CD4-positive, alpha-beta T cell treated with Interleukin-6 at 100 ng/mL for 8 hours (primary cell): Measurements from ENCODE around the gene ASXL2.
"Not testable (repeated sequence)": the region's sequence is repeated elsewhere in the genome, so short reads cannot be mapped to it uniquely, and the experiment has no call there.

Experiments
- DNase-seq: peaks from one replicate; pipeline ENCODE4 v3.0.0-alpha.2; 2020; ENCODE audit warnings: mixed read lengths, low spot score

Gene ASXL2

DNA sequence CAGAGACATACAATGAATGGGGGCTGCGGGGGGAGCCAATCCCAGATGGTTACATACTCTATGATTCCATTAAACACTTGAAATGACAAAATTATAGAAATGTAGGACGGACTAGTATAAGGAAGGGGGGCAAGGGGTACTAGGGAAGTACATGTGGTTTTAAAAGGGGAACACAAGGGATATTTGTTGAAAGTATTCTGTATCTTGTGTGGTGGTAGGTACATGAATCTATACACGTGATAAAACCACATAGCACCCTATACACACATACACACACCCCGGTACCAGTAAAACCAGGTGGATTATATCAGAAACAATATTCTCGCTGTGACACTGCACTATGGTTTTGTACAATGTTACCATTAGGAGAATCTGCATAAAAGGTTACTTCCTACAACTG, 45.4 kb downstream of the ASXL2 start:
- DNase-seq = no peak

DNA sequence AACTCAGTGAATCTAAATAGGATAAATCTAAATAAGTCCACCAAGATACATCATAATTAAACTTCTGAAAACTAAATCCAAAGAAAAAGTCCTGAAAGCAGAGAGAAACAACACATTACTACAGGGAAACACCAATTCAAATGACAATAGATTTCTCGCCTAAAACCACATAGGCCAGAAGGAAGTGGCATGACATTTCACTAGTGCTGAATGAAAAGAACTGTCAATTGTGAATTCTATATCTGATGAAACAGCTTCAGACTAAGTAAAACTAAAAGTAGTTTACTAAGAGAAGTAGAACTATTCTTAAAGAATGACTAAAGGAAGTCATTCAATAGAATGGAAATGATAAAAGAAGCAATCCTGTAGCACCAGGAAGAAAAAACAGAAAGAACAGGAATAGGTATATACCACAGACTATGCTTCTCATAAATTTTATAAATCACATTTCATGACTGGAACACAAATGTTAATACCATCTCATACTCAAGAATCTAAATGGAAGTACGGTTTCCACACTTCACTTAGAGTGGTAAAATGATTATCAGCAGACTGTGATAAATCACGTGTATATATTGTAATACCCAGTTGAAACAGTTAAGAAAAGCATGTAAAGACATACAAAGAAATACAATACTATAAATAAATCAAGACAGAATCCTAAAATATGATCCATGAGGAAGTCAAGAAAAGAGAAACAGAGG, 46.4 kb downstream of the ASXL2 start:
- no peak for DNase-seq

DNA sequence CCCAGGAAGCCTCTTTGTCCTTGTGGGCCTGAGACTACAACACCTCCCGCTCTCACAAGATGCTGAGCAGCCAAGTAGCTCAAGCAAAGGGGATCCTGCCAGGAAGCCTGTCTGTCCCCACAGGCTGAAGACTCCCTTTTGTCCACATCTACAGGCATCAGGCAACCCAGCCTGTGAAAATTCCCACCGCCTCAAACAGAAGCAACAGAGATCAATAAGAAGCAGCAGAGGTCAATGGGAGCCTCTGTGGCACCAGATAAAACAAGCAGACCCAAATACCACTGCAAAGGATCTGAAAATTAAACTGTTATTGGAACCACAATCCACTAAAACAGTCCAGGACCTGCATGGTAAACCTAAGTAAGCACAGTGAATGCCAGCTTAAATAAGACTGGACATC, 48.5 kb downstream of the ASXL2 start:
- DNase-seq = no peak

DNA sequence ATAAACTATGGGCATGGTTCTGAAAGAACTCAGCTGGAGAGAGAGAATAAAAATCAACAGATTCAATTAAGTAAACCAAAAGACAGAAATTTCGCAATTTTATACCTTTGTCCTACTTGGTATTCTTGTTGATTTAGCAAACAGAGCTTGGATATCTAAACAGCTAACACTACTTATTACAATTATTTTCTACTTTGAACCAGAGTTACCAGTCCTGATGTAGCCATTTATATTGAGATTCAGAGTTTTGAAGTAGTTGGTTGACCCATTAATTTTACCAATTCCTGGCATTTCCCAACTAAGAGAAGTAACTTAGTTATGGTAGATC, 48.9 kb downstream of the ASXL2 start:
- DNase-seq = no peak

DNA sequence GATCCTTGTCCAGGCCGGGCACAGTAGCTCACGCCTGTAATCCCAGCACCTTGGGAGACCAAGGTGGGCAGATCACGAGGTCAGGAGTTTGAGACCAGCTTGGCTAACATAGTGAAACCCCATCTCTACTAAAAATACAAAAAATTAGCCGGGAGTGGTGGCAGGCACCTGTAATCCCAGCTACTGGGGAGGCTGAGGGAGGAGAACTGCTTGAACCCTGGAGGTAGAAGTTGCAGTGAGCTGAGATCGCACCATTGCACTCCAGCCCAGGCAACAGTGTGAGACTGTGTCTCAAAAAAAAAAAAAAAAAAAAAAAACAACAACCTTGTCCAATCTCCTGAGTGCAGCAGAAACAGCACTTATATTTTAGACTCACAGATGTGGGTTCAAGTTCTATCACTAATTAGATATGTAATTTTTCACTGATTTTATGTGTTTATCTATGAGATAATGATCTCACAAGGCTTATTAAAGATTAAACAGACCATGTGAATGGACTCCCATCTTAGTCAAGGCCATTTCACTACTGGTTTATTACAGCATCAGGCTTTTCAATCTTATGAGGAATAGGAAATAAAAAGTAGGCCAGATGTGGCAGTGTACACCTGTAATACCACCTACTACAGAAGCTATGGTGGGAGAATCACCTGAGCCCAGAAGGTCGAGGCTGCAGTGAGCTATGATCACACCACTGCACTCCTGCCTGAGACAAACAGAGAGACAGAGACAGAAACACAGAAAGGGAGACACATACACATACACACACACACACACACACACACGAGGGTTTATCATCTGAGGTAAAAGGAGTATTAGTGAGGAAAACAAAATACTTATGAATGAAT, 49.5 kb downstream of the ASXL2 start:
- DNase-seq = not testable (repeated sequence)

DNA sequence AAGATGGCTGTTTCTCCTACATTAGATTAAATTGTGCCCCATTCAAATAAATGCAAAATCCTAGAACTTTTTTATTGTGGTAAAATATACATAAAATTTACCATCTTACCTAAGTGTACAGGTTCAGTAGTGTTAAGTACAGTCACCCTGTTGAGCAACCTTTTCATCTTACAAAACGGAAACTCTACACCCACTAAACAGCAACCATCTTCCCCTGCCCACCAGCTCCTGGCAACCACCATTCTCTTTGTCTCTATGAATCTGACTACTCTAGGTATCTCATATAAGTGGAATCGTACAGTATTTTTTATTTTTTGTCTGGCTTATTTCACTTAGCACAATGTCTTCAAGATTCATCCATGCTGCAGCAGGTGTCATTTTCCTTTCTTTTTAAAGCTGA, 53.0 kb downstream of the ASXL2 start:
- DNase-seq = peak; percentile 57

DNA sequence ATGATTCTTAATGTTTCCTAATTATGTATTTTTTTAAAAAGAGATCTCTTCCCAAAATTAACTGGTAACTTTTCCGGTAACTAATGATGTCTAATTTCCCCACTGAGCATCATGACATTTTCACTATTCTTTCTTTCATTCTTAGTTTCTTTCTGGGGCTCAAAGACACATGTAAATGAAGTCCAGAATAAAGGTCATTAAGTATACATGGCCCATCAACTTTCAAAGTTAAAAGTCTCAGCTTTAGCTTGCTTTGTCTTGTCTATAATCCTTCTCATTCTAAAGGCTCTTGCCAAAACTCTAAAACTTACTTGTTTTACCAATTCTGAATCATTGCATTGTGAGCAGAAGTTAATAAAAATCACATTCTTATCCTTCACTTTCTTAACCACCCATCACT, 53.6 kb downstream of the ASXL2 start:
- DNase-seq = no peak

DNA sequence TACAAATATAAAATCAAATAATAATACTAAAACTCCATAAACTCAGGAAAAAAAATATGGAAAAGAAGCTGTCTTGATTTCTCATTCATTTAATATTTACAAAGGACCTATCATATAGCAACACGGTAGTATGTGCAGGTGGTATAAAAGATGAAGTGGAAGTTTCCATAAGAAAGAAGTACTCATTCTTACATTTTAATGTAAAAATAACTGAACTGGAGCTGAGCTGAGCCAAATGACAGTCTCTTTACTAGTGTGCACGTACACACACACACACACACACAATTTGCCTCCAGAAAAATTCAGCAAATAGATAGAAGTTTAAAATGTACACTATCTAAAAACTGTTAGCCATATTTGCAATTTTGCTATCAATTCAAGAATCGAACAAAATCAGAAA, 54.1 kb downstream of the ASXL2 start:
- no peak for DNase-seq

DNA sequence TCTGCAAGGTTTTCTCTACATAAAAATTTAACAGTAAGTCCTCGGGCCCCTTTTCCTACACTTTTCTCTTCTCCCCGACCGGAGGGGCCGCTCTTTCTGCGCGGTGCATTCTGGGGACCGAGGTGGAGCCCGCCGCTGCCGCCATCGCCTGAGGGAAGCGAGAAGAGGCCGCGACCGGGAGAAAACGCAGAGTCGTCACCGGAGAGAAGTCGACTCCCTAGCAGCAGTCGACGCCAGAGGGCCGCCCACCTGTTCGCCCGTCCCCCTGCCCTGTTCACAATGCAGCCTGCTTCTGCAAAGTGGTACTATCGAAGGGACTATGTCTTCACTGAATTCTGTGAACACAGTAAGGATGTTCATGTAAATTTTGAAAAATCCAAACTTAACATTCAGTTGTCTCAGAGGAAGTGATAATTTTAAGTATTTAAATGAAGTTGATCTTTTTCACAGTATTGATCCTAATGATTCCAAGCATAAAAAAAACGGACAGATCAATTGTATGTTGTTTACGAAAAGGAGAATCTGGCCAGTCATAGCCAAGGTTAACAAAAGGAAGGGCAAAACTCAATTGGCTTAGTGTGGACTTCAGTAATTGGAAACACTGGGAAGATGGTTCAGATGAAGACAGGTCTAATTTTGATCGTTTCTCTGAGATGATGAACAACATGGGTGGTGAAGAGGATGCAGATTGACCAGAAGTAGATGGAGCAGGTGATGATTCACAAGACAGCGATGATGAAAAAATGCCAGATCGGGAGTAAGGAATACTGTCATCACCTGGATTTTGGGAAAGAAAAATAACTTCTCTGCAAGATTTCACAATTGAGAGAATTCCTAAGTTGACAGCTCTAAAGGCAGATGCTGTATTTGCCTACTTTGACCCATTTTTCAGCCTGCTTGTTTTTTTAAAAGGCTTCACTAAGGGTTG, 55.8 kb downstream of the ASXL2 start:
- peak; percentile 57 for DNase-seq

DNA sequence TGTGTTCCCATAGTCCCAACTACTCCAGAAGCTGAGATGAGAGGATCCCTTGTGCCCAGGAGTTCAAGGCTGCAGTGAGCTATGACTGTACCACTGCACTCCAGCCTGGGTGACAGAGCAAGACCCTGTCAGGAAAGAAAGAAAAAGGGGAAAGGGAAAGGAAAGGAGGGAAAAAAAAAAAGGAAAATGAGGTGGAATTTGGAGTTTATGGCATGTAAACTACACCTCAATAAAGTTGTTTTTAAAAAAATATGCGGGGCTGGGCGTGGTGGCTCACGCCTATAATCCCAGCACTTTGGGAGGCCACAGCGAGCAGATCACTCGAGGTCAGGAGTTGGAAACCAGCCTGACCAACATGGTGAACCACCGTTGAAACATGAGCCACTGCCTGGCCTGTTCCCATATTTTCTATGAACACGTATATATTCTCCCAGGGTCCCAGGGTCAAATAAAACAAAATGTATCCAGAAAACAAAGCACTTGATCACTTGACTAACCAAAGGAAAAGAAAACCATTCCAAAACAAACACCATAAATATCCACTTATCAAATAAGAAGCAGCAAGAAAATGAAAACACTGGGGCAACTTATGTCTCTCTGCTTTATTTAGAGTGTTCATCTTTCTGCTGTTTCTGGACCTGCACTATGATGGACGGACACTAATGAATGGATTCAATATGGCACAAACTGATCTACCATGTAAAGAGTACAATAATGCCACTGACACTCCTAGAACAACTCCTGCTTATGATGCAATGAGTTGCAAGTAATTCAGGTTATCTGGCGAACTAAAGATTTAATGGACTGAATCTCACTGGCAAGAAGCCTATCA, 56.8 kb downstream of the ASXL2 start:
- no peak for DNase-seq

DNA sequence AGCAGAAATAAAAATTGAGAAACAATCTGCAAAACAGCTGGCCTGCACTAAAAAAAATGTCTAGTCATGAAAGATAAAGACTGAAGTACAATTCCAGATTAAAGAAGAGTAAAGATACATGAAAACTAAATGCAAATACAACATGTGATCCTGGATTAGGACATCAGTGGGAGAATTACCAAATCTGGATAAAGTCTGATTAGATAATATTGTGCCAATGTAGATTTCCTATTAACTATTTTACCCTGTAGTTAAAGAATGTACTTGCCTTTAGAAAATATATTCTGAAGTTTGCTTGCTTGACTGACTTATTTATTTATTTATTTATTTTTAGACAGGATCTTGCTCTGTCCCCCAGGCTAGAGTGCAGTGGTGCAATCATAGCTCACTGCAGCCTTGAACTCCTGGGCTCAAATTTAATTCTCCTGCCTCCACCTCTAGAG, 58.7 kb downstream of the ASXL2 start:
- DNase-seq = no peak

DNA sequence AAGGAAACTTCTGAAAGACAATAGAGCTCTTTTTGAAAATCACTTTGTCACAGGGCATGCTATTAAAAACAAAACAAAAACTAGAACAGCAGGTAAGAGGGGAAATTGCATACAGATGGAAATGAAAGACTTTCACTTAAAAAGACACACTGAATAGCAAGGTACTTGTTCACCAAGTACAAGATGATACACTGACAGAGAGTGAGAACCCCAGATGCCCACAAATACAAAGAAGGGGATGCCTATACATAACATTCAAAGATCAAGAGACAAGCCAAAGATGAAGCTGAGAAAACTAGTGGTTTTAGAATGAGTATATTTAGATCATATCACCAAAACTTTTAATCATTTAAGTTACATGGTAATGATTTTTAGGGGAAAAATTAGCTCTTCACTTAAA, 60.7 kb downstream of the ASXL2 start:
- no peak for DNase-seq

DNA sequence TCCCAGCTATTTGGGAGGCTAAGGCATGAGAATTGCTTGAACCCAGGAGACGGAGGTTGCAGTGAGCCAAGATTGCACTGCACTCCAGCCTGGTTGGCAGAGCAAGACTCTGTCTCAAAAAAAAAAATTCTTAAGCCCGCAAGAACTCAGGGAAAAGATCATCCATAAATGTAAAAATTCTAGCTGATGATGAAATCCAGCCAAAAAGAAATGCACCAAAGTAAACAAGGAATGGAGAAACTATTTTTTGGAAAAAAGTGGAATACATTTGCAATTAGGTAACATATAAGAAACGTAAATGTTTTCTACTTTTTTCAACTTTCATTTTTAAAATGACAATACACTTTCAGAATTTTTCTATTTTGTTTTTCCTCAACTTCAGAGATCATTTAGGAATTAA, 61.3 kb downstream of the ASXL2 start:
- DNase-seq = no peak

DNA sequence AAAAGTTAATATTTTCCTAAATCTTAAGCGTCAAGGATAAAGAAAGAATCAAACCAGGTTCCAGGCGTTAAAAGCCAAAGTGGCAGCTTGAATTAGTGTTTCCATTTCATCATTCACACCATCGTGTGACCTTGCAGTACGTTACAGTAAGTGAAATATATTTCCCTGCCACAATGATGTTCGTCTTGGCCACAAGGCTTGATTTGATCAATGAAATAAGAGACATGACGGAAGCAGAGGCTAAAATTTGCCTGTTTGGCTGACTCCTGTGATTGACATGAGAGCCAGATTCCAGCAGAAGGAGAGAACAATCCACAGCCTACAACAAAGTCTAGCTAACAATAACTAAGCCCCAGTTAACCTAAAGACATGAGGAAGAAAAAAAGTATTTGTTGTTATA, 62.0 kb downstream of the ASXL2 start:
- DNase-seq = no peak

DNA sequence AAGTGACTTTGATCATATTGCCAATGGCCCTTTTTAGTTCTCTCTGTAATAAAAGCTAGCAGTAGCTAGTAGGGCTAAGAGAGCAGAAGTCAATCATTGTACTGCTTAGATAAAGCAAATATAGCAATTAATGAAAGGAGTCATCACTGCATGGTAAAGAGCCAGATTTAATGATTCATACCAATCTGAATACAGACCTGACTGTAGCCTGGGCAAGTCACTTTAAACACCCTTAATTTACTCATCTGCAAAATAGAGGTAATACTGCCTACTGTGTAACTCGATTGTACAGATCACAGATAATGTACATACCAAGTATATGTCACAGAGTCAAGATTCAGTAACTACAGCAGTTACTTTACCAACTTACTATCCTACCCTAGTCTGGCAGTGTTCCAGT, 63.6 kb downstream of the ASXL2 start:
- no peak for DNase-seq

DNA sequence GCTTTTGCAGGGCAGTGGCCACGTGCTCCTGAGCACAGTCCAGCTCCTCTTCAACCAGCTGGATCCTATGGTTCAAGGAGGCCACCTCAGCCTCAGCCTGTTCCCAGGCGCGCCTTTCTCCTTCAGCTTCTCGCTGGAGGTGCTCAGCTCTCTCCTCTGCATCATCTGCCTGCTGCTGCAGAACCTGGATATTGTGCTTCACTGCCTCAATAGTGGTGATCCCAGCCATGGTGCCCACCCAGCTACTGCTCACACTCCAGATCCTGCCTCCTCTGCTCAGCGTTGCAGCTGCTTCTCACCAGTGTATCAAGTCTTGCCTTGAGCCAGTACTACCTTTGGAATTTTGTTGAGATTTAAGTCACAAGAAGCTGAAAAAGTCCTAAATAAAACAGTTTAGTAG, 67.9 kb downstream of the ASXL2 start:
- DNase-seq = no peak

DNA sequence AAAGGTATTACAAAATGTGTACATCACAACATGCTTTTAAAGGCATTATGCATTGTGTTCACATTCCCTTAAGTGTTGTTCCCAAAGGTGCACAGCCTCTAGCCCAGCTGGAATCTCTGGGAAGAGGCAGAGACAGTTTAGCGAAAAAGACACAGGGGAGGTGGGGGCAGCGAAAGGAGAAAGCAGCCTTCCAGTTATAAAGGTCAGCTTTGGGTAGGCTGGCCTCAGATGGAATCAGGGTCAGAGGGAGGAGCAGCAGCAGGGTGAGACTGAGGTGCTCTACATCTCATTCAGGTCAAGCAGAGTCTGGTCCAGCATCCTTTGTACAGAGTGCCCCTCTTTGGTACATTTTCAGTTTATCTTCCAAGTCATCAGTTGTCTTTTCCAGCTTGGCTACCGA, 68.6 kb downstream of the ASXL2 start:
- DNase-seq = no peak

DNA sequence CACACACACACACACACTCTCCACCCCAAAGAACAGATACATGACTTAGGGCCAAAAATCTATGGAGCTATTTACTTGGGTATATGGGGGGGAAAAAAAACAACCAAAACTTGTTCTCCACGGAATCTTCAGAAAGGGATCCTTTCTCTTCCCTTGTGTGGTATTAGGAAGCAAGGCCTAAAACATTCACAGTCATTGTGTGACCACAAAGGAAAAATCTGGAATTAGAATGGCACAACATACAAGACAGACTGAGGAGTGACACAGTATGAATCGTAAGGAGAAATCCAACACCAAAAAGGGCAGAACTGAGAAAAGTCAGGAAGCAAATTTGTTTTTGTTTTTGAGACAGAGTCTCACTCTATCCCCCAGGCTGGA, 70.3 kb downstream of the ASXL2 start:
- no peak for DNase-seq

DNA sequence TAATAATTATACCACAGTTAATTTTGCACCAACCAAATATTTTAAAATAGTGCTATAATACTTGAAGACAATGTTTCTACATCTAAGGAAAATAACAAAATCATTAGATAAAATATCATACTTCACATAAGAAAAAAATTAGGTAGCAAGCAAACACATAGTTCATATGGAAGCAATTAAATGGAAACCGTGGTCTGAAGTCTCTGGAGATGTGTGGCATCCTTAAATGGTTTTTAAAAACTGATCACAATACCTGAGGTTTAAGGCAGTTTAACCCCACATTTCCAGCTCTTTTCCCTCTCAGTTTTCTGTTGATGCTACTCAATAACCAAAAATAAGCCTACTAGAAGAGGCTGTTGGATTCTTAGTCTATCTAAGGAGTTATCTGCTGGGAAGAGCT, 71.3 kb downstream of the ASXL2 start:
- DNase-seq = no peak

DNA sequence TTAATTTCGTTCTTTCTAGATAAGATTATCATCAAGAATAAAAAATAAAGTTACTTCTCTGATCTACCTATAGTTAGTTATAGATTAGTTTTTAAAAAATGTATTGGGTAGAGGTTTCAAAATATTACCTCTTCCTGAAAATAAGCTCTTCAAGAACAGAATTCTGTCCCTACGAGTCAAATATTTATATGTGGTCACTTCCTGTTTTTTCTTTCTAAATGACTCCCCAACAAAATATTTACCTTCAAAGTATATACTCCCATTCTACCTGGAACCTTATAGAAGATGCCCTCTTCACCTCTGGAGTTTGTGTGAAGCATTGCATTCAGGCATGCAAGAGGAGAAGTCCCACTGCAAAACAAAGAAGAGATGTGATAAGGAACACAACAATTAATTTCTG, 72.3 kb downstream of the ASXL2 start:
- DNase-seq = no peak

DNA sequence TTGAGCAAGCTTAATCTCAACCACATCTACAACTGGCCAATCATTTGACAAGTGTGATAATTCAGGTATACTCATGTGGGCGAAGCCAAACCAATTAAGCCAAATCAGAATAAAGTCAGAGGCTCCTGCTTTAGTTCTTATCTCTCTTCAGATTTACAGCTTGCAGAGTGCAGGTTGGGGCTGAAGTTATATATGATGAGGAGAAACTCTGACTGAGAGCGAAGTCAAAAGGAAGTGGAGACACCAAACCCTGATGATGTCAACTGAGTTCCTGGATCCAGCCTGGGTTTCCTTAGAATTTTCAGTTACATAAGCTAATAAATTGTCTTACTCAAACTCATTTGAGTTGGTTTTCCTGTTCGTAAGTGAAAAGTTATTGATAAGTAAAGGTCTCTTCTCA, 73.9 kb downstream of the ASXL2 start:
- DNase-seq = no peak

DNA sequence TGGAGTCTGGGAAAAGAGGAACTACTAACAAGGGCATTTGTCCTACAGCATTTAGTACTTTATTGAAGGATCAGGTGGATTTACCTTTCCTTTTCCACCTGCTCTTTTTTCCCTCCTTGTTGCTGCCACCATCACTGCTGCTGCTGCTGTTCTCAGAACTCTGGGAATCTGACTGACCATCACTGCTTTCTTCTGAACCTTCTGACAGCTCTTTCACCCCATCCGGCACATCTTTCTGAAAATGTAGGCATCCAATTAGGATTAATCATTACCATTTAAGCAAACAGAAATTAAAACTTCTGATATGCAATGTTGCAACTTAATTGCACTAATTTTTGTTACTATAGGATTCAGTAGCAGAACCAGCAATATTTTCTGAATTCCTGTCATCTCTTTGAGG, 79.0 kb downstream of the ASXL2 start:
- no peak for DNase-seq
